NT2/D1 (cell line): ENCODE results near the gene CNTFR.

ENCODE experiments used
- SUZ12 ChIP-seq: IDR thresholded peaks from 2 replicates; pipeline ENCODE4 v1.6.1; 2011; ENCODE audit not compliant: insufficient read length, insufficient read depth; ENCODE audit errors: extremely low read depth
- YY1 ChIP-seq: IDR thresholded peaks from 2 replicates; pipeline ENCODE4 v1.6.1; 2011; ENCODE audit not compliant: insufficient read length, insufficient read depth
- ZNF274 ChIP-seq: IDR thresholded peaks from 2 replicates; pipeline ENCODE4 v1.6.1; 2011; ENCODE audit warnings: mild to moderate bottlenecking, low read depth, low read length

DNA sequence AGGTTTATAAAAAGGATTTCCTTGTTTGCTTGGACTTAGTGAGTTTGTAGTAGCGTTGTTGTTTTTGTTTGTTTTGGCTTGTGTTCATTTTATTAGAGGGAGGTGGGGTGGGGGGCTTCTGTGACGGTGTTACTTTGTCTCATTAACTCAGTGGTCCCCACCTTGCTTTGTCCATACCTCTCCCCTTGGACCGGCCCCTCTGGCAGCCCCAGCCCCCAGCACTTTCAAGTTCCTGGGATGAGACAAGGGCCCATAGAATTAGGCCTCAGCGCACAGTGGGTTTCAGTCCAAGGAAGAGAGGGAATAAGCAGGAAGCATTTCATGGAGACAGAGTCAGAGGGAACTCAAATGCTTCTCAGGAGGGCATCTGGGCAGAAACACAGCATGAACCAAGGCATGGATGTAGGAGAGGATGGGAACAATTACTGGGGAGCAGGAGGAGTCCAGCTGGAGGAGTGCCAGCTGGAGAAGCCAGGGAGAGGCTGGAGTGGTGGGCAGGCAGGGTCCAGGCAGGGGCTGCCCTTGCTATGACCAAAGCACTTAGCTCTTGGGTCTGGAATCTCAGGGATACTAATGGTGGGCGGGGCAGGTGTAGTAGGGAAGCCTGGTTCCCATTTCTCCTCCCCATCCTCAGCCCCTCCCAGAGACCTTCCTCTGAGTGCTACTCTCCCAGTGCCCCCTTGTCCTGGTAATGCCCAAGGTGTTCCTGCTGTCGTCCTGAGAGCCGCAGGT, 43.3 kb downstream of the CNTFR start:
- TF ChIP-seq ZNF274 (no peak), YY1 (no peak), SUZ12 (no peak)
